ENCODE measurements around the gene C19orf81.

C19orf81 gene

DNA sequence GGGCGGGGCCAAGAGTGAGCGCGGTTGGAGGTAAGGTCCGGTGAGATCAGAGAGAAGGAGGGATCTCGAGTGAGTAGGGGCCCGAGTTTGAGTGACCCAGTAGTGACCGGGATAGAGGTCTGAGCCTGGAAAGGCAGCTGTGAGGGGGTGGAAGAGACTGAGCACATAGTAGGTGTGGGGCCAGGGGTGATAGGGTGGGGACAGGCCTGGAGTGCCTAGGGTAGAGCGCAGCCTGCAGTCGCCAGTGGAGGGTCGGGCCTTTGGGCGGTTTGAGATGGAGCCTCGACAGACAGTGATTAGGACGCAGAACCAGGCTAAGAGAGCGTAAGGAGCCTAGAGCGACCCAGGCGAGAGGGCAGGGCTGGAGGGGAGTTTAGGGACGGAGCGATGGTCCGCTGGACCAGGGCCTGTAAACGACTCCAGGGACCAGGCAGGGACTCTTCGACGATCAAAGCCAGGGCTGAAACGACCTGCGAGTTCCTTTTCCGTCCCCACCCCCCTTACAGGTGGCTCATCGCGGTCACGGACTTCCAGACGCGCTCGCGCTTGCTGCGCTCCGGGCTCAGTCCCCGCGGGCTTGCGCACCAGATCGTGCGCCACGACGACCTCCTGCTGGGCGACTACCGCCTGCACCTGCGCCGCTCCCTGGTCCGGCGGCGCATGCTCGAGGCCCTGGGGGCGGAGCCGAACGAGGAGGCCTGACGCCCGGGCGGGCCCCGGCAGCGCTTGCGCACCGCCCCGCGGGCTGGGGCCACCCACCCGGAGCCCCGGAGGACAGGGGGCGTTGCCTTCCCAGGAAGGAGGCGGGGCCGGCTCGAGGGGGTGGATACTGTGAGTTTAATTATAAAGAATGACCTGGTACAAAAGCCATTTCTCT, 9.4 kb downstream of the C19orf81 start:
- DNase-seq (ENCODE audit: low read depth in 2 of 2): peak in 1 of 2 experiments; percentile 34

DNA sequence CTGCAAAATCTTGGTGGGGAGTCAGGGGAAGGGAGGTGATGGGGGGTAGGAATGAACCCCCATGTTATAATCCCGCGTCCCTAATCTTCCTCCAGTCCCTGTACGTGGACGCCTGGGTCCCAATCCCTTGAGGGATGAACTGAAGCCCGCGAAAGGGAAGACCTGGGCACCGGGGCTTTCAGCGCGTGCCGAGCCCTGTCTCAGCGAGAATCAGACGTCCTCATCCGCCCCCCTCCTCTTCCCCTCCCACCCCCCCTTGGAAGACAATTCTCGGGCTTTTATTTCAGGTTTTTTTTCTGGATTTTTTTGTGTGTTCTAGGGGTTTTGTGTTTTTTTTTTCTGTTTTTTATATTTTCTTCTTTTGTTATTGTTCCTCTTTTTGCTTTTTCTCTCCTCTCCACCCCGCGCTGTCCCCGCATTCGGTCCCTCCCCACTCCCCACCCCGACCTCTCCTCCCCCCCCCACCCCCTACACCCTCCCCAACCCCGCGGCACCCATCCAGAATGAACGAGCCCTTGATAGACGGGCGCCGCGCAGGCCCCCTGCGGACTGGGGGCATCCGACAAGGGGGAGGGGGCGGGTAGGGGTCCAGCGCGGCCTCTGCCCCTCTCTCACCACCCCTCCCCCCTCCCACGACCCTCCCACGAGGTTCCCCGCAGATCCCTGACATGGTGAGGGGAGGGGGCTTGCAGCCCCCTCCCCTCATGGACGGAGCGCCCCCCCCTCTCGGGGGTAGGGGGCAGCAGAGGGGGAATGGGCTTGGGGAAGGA, 10.3 kb downstream of the C19orf81 start:
- DNase-seq (ENCODE audit: low read depth in 2 of 2): no peak

DNA sequence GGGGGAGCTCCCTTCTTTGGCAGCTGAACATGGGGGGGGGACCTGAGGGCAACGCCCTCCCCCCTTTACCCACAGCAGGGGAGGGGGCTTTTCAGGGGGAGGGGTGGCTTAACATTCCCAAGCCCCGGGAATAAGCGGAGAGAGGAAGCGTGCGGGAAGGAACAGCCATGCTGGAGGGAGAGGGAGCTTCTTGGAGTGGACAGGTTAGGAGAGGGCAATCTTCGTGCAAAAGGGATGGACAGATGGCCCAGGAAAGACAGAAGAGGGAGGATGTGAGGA, 10.8 kb downstream of the C19orf81 start:
- no peak for DNase-seq (ENCODE audit: low read depth in 2 of 2)

DNA sequence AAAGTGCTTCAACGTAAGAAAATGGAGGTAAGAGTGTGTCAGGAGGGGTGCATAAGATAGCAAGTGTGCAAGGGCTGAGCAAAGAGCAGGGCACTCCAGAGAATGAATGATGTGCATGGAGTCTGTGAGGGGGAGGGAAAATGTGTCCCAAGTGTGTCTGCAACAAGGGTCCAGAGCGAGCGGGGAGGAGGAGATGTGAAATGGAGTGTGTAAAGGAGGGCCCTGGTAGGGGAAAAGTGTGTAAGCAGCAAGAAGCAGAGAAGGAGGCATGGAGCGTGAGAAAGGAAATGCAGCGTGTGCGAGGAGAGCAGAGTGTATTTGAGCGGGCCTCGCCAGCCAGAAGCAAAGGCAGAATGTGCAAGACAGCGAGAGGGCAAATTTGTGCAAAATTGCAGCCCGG, 11.8 kb downstream of the C19orf81 start:
- no peak for DNase-seq (ENCODE audit: low read depth in 2 of 2)

DNA sequence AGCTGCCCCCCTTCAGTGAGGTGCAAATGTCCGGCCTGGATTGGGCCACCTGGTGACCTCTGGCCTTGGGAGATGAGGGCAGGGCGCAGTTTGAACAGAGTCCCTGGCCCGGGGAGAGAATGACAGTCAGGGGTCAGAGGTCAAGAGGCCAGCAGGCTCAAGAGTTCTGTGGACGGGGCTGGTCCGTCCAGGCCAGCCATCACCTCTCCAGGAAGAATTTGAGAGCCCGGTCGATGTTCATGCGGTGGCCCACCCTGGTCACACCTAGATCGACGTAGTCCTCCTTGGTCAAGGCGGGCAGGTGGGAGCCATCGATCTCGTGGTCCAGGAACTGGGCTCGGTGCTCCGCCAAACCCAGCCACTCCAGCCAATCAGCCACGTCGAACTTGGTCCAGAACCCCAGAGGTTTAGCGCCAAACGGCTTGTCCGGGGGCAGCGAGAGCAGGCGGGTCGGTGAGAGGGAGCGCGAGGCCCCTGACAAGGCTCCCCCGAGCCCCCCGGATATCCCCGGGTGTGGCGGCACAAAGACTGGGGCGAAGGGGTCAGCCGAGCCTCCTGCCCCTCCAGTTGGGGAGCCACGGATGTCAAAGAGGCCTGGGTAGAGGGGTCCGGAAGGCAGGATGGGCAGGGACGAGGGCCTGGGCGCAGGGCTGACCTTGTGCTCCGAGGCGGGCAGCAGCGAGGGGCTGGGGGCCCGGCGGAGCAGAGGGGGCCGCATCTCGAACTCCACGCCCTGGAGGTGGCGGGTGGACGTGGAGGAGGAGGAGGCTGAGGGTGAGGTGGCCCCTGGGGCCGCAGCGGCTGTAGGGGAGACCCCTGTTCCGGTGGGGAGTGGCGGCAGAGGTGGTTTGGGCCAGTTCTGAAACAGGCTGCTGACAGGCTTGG, 12.8 kb downstream of the C19orf81 start:
- no peak for DNase-seq (ENCODE audit: low read depth in 2 of 2)

DNA sequence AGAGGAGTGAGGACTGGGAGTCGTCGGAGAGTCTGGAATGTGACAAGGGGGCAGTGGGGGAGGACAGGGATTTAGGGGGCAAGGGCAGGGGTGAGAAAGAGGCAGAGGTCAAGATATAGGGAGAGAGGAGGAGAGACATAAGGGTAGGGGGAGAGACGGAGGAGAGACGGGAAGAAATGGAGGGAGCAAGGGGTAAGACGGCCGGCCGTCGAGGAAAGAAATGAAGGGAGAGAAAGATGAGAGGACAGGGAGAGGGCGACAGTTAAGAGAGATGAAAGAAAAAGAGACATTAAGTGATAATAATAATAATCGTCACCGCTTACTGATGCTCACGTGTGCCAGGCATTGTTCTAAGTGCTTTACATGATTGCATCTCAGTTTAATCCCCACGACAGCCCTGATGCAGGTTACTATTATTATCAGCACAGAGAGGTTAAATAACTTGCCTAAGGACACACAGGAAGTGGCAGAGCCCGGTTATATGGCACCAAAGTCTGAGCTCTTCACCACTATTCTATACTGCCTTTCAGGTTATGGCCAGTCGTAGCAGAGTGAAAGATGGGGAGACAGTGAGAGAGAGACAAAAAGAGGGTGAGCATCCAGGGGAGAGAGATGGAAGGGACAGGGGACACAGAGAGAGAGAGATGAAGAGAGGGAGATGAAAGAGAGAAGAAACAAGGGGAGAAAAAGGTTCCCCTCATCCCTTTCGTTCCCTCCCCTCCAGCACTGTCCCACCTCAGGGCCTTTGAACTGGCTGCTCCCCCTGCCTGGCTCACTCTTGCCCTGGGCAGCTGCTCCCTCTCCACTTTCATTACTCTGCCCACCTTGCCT, 13.6 kb downstream of the C19orf81 start:
- DNase-seq (ENCODE audit: low read depth in 2 of 2): no peak

DNA sequence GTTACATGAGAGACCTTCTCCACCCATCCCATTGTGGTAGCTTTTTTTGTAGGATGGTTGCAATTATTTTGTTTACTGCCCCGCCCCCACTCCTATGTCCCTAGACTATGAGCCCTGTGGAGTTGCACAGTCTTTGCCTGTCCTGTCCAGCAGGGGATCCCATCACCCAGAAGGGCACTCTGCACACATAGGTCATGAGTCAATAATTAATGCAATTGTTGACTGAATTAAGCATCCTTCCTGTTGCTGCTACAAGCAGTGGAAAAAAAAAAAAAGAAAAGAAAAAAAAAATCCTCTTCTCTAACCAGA, 14.2 kb downstream of the C19orf81 start:
- no peak for DNase-seq (ENCODE audit: low read depth in 2 of 2)

DNA sequence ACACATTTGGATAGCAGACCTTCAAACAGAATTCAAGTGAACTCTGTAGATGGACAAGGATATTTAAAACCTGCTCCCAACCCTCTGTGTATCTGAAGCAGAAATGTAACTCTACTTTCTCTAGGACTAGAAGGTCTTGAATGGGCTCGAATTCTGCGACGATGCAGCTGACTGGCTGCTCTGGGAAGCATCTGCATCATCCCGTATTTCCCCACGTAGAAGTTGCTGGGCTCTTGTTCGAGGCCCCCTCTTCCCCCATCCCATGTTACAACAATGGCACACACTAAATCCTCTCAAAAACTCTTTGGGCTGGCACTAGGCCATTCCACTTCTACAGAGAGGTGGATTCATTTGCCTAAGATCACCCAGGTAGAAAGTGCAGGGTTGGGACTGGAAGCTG, 15.0 kb downstream of the C19orf81 start:
- no peak for DNase-seq (ENCODE audit: low read depth in 2 of 2)

DNA sequence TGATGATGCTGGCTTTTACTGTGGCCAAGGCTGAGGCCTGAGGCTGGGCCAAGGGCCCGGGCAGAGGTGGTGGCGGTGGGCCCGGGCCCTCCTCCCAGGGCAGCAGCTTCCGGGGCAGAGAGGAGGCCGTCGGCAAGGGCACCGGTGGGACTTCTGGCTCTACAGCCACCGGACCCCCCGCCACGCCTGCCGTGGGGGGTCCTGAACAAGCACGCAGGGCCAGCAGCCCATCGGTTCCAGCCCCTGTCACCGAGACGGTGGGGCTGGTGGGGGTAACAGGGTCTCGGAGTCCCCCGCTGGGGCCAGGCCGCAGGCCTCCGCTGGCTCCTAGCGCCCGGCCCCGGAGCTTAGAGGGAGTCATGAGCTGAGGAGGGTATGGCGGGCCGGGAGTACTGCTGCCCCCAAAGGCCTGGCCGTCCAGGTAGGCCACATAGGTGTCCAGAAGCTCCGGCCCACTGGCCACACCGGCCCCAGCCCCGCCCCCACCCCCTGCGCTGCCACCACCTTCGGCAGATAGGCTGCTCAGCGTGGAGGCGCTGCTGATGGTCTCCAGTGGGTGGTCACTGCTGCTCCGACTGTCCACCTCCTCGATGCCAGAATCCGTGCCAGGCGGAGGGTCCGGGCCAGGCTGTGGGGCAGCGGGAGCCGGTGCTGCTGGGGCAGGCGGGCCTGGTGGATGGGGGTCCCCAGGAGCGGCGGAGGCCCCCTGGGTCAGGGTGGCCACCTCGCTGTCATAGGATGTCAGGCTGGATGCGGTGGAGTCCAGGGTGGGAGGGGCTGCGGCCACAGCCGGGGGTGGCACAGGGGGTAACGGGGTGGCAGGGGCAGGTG, 17.3 kb downstream of the C19orf81 start:
- no peak for DNase-seq (ENCODE audit: low read depth in 2 of 2)

DNA sequence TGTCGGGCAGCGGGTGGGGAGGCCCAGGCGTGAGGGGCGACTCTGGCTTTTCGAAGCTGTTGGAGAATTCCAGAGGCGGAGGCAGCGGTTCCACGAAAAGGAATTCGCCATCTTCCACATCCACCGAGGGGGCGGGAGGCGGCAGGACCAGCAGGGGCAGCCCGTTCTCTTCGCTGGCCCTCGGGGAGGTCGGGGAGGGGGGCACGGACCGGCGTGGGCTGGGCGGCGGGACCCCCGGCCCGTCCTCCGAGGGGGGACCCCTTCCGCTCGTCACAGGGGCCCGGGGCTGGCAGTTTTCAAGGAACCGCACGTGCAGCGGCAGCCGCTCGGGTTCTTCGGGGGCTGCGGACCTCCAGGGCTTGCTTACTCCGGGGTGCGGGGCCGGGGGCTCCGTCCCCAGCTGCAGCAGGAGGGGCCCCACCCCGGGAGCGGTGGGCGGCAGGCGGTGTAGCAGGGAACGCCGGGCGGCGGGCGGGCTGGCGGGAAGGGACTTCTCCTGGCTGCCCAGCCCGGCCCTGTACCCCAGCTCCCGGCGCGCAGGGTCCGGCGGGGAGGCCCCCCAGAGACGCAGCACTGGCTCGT, 18.0 kb downstream of the C19orf81 start:
- DNase-seq (ENCODE audit: low read depth in 2 of 2): no peak

DNA sequence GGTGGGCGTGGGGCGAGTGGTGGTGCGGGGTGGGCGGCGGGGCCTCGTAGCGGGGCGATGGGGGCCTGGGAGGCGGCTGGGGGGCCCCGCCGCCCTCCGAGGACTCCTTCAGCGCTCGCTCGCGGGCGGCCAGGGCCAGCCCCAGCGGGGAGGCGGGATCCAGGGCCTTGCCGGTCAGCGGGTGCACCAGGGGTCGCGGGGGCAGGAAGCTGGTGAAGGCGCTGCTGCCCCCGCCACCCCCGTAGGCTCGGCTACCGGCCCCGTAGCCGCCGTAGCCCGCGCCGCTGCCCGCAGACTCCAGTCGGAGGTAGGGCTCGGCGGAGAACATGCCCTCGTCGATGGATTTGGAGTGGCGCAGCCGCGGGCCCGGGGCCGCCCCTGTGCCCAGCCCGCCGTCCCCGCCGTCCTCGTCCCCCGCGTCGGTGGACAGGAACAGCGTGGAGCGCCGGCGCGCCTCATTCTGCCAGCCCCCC, 18.6 kb downstream of the C19orf81 start:
- no peak for DNase-seq (ENCODE audit: low read depth in 2 of 2)

DNA sequence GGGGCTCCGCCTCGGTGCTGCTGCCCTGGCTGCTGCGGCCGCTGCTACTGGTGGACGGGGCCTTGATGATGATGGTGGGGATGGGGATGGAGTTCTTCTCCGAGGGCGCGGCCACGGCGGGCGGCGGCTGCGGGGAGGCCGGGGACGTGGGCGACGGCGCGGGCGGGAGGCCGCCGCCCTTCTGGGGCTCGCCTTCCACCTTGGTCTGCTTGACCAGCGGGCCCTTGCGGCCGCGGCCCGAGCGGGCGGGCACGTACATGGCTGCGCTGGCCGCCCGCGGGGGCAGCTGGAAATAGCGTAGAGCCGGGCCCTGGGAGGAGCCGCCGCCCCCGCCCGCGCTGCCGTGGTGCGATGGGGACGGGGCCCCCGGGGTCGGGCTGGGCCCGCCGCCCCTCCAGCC, 19.2 kb downstream of the C19orf81 start:
- no peak for DNase-seq (ENCODE audit: low read depth in 2 of 2)

DNA sequence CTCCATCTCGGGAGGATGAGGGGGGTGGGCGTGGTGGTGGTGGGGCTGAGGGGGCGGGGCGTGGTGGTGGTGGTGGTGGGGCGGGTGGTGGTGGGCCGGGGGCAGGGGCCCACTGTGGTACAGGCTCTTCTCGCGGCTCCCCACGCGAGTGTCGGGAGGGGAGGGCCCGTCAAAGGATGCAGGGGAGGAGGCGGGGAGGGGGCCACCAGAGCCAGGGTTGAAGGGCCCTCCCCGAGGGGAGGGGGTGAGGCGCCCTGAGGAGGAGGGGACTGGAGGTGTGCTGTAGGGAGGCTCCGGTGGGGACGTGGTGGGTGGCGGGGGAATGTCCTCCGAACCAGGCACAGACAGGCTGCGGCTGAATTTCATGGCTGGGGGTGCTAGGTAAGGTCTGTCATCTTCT, 19.6 kb downstream of the C19orf81 start:
- DNase-seq (ENCODE audit: low read depth in 2 of 2): no peak

DNA sequence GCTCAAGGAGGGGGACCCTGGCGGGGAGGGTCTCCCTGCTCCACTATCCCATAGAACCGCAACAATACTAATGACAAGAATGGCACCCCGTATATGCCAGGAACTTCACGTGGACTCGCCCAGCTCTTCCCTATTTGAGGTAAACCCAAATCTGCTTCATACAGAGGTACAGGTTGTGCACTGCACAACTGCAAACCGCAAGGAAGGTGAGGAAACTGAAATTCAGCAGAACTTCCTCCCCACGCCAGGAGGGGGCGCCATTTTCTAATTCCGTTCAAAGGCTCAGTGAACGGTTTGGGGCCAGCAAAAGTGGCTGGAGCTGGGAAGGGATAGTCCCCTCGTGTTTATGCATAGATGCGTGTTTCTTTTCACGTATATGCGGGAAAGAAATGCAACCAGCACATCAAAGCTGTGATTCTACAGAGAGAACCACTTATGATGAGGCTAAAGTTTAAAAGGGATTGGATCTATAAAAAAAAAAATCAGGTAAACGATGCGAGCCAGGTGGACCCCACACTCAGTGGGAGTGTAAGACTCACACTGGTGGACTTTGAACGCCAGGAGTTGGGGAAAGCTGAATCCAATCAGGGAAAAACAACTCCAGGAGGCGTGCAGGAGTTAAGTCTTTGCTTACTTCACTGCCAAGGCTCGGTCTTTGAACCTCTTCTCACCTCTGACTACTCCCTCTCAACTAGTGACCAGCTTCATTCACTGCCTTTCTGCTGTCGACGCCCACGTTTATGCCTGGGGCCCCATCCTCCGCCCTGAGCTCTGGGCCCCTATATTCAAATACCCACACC, 20.3 kb downstream of the C19orf81 start:
- DNase-seq (ENCODE audit: low read depth in 2 of 2): no peak

DNA sequence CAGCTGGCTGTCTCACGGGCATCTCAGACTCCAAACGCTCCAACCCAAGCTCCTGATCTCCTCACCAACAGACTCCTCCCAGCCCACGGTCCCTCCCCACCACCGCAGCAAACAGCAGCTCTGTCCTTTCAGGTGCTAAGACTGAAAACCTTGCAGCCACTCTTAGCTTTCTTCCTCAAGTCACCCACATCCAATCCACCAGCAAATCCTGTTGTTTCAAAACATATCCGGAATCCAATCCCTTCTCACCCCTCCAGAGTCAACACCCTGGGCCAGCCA, 20.8 kb downstream of the C19orf81 start:
- no peak for DNase-seq (ENCODE audit: low read depth in 2 of 2)

DNA sequence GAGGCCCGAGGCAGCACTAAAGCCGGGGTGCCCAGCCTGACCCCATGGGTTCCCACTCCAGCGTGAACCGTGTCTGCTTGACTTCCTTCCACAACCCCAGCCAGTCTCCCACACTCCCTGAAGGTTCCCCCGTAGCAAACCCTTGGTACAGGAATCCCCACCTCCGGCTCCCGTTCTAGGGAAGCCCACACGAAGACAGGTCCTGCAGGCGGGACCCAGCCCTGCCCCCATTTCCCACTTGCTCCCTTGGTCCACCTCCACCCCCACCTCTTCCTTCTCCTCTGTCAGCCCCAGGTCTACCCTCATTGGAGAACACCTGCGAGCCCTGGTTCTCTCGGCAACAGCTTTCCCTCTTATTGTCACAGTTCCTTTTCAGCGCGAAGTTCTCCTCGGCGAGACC, 23.9 kb downstream of the C19orf81 start:
- no peak for DNase-seq (ENCODE audit: low read depth in 2 of 2)

DNA sequence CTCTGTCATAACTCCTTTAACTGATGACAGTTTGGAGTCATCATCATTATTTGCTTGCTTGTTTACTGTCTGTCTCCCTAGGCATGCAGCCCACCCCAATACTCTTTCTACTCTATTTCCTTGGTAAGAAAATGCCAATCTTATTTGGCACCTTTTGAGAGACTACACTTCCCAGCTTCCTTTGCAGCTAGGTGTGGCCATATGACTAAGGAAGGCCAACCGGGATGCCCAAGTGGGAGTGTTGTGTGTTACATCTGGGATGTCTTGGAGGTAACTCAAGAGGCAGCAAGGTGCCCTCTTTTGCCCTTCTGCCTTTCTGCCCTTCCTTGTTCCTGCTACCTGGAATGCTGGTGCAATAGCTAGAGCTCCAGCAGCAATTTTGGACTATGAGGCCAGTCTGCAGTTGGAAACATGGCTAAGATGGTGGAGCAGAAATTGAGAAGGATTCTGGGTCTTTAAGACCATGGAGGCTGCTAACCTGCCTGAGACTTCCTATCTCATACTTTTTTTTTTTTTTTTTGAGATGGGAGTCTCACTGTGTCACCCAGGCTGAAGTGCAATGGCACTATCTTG, 27.5 kb downstream of the C19orf81 start:
- DNase-seq (ENCODE audit: low read depth in 2 of 2): no peak

DNA sequence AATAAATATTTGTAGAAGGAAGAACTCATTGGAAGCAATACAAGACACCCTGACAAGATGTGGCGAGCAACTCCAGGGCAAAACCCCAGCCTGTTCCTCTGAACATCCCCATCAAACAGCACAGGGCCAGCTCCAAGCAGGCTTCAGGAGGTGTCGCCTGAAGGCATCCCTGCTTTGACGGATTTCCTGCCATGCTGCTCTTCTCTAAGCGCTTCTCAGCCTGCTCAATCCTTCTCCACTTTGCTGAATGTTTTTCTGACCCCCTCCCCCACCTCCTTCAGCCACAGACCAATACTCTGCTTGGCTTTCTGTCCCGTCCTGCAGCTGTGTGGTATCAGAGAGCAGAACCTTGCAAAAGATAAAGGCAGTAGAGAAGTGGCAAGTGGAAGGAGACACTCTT, 28.4 kb downstream of the C19orf81 start:
- no peak for DNase-seq (ENCODE audit: low read depth in 2 of 2)

DNA sequence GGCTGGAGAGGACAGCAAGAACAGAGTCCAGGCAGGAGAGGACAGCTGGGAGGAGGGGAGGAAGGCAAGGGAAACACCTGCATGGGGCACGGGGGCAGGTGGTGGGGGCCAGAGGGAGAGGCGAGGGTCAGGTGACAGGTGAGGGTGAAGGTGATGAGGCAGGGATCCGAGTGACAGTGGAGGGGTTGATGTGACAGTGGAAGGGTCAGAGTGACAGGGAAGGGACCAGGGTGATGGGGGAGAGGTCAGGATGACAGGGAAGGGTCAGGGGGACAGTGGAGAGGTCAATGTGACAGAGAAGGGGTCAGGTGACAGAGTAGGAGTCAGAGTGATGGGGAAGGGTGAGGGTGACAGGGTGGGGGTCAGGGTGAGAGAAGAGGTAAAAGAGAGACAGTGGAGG, 29.1 kb downstream of the C19orf81 start:
- no peak for DNase-seq (ENCODE audit: low read depth in 2 of 2)
